GM21360 (cell line): ENCODE results near the gene BACE1-AS.
"Not testable (repeated sequence)": the region's sequence is repeated elsewhere in the genome, so short reads cannot be mapped to it uniquely, and the experiment has no call there.

ENCODE experiments used
- ATAC-seq: cut with Tn5 transposase; IDR thresholded peaks from one replicate; pipeline ENCODE4 v1.9.1; 2021; ENCODE audit warnings: mild to moderate bottlenecking, moderate library complexity; ENCODE audit not compliant: unreplicated experiment

Gene BACE1-AS

DNA sequence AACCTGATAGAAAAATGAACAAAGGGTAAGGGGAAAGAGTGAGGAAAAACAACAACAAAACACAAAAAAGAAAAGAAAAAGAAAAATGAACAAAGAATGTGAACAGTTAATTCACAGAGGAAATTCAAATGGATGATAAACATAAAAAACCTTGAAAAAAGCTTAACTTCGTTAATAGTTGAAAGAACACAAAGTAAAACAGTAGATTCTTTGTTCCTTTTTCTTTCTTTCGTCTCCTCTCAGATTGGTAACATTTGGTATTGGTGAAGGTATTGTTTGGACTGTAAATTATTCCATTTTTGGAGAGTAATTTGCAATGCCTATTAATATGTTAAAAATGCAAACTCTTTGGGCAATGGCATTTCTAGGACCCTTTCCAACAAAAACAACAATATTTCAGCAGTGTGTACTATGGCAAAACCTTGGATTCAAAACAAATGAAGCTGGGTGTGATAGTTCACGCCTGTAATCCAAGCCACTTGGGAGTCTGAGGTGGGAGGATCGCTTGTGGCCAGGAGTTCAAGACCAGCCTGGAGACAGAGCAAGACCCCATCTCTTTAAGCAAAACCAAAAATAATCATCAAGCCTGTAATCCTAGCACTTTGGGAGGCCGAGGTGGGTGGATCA lies 28.2 kb downstream of the BACE1-AS start:
- ATAC-seq, result no peak

DNA sequence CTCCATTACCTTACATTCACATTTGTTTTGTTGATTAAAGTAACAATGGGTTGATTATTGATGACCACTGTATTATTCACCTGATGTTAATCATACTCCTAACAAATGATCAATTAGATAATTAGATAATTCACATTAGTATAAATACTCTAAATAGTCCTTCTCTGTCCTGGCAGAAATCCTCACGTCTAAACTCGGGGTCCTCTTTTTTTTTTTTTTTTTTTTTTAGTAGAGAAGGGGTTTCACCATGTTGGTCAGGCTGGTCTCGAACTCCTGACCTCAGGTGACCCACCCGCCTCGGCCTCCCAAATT lies 36.1 kb downstream of the BACE1-AS start:
- not testable (repeated sequence) for ATAC-seq

DNA sequence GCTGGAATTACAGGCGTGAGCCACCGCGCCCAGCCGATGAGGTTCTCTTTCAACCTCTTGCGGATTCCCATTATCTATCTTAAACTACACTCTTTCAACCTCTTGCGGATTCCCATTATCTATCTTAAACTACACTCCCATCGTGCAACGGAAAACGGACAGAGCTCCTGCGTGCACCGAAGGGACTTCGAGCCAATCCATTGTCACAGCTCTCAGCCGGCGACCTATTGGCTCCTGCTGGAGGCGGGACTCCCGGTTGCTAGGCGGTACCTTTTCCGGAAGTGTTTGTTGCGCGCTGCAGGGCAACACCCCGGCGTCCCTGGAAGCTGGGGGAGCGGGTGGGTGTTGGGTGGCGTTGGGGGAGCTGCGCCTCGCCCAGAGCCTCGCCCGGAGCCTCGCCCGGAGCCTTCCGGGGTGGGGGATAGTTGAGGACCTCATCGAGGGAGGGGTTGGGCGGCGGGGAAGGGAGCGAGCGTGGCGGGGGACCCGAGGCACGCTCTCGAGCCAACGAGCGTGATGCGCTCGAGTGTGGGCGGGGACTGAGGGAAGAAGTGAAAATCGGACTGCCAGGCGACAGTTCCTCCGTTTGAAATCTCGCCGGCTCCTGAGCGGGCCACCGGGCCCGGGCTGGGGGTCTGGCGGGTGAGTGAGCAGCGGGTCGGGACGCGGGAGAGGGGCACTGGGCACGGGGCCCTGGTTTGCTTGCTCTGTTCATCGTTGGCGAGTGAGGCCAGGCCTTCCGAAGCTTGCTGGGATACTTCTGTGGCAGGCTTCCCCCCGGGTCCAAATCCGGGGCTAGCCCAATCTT lies 36.6 kb downstream of the BACE1-AS start, which contains the start of gene CEP164:
Gene CEP164 (plus strand): TSS at position 288 of the 808 bp plus-strand sequence. CDS start 10,733 bp downstream, outside the sequence.
- peak; percentile 94 for ATAC-seq

DNA sequence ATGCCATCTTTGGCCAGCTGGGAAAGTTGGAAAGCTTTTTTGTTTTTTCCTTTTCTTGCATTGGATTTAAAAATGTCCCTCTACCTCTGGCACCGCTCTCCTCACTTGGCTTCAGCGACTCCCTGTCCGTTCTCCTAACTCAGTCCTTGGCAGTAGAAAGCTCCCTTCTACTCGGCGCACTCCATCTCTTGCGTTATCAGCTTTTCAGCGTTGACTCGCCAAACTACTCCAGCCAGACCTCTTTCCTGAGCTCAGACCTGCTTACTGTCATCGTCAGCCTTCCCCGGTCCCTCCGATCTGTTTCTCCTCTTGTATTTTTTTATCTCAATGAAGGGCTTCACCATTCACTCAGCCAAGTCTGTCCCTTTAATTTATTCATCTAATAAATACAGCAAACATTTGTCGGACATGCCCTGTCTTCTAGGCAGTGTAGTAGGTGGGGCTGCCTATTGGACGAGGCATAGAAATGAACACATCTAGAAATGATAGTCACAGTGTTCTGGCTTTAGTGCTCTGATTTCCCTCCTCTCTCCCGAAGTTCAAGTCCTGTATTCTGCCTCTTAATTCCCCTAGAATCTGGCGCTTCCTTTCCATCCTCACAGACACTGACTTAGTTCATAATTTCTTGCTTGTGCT lies 37.3 kb downstream of the BACE1-AS start:
- ATAC-seq, result no peak

DNA sequence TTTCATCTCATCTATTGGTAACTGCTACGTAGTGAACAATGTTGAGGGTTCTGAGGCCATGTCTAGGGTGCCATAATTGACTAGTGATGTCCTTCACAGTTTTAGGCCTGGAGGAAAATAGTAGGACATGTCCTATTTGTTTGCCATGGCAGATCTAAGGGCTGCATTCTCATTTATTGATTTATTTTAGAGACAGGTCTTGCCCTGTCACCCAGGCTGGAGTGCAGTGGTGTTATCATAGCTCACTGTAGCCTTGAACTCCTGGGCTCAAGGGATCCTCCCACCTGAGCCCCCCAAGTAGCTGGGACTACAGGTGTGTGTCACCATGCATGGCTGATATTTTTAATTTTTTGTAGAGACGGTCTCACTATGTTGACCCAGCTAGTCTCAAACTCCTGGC lies 41.7 kb downstream of the BACE1-AS start:
- ATAC-seq, result no peak

DNA sequence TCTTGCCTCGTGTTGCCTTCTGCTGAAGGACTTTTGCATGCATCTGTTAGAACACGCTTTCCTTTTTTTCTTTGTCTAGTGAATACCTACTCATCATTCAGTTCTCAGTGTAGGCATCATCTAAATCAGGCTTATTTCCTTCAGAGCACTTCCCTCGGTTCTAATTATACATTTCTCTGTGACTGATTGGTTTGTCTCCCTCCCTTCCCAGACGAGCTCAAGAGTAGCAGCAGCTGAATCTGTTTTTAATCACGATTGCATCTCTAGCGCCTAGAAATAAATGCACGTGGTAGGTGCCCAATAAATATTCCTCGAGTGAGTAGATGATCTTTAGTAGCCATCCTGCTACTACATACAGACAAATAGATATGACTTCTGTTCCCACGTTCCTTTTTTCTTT lies 42.8 kb downstream of the BACE1-AS start:
- ATAC-seq, result no peak

DNA sequence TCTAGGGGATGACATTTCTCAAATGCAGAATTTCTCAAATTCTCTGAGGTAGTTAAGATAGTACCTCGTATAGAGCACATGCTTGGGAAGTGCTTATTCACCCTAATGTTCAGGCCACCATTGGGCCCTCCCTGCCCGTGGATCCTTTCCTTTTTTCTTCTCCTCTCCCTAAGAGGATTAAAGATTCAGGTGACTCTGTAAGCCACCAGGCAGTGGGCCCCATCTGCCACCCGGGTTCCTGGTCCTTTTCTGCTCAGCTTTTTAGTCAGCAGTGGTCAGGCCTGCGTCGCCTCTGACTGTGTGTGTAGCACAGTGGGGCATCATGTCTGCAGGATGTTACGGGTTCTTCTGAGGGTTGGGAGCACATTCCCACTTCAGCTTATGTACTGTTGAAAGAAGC lies 43.8 kb downstream of the BACE1-AS start:
- ATAC-seq, result no peak

DNA sequence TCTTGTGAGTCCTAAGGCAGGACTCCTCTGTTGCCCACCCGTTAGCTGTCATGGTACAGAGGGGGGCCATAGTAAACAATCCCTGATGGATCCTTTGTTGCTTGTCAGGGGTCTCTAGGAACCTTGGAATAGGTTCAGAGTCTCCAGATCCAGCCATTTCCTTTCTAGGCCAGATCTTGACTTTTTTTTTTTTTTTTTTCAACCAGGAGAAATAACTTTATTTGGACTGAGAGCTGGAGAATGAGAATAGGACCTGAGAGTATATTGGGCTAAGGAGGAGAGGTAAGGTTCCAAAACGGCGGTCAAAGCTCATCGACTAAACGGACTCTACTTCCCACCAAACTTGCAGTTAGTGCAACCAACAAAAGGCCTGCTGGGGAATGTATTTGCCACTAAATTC lies 44.3 kb downstream of the BACE1-AS start:
- ATAC-seq, result no peak

DNA sequence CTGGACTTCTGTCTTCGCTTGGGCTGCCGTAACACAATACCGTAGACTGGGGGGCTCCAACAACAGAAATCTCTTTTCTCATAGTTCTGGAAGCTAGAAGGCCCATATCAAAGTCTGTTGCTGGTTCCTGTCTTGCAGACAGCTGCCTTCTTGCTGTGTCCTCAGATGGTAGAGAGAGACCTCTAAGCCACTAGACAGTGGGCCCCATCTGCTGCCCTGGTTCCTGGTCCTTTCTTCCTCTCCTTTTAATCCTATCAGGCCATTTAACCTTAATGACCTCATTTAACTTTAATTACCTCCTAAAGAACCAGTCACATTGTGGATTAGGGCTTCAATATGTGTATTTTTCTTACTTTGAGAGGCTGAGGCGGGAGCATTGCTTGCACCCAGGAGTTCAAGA lies 45.9 kb downstream of the BACE1-AS start:
- no peak for ATAC-seq
